OCI-LY7 (cell line): ENCODE results near the gene LHX4. TPM values are rescaled to one million over a fixed set of nuclear protein-coding genes. Genes with fewer than 3 reads are reported as not detected.

Experiments used
- BruUV-seq: library from RNA; stranded (reverse); fragments of 400-500 nt; replicated peaks from 2 replicates; lab custom pipeline; 2021; lab: Mats Ljungman, UMichigan
- CTCF ChIA-PET: fragments of 300-600 bp; sonication (Branson Sonifier 250); formaldehyde crosslinking; loops from one replicate; lab custom pipeline; 2022; ENCODE audit warnings: antibody characterized with exemption; ENCODE audit not compliant: unreplicated experiment; lab: Charles Lee
- POLR2A ChIA-PET: fragments of 300-600 bp; sonication (Branson Sonifier 250); formaldehyde crosslinking; loops from one replicate; lab custom pipeline; 2022; ENCODE audit warnings: antibody characterized with exemption; lab: Charles Lee
- DNase-seq: peaks from one replicate; pipeline ENCODE4 v3.0.0-alpha.2; 2015; ENCODE audit warnings: low spot score
- H2AFZ ChIP-seq: fragments of 200-600 bp; sonication (generic), shearing (Covaris generic); 2 replicates; pipeline ENCODE4 v1.6.1; 2014; ENCODE audit warnings: mild to moderate bottlenecking, antibody characterized with exemption, low read length, moderate library complexity
- H3K27ac ChIP-seq: fragments of 200-600 bp; sonication (generic); 2 replicates; pipeline ENCODE4 v1.5.1; 2014; ENCODE audit warnings: mixed run types, low read depth, mild to moderate bottlenecking, moderate library complexity, low read length, inconsistent platforms; ENCODE audit not compliant: poor library complexity, severe bottlenecking
- H3K36me3 ChIP-seq: fragments of 200-600 bp; sonication (generic); 2 replicates; pipeline ENCODE4 v1.6.1; 2014; ENCODE audit warnings: mild to moderate bottlenecking, antibody characterized with exemption, low read length, moderate library complexity, mixed read lengths; ENCODE audit not compliant: insufficient read depth
- H3K4me1 ChIP-seq: fragments of 200-600 bp; sonication (generic); 2 replicates; pipeline ENCODE4 v1.5.1; 2014; ENCODE audit warnings: mild to moderate bottlenecking, low read length; ENCODE audit not compliant: insufficient read depth, poor library complexity, severe bottlenecking
- H3K4me2 ChIP-seq: fragments of 200-600 bp; sonication (generic); 2 replicates; pipeline ENCODE4 v1.6.1; 2014; ENCODE audit warnings: mild to moderate bottlenecking, low read length
- H3K4me3 ChIP-seq: fragments of 200-600 bp; sonication (generic); 2 replicates; pipeline ENCODE4 v1.5.1; 2014; ENCODE audit warnings: mild to moderate bottlenecking, low read depth, low read length; ENCODE audit not compliant: poor library complexity, severe bottlenecking
- H3K79me2 ChIP-seq: fragments of 200-600 bp; sonication (generic); 2 replicates; pipeline ENCODE4 v1.6.1; 2016; ENCODE audit warnings: low read depth, mild to moderate bottlenecking, low read length, moderate library complexity, mixed read lengths; ENCODE audit not compliant: insufficient read depth
- H3K9me2 ChIP-seq: fragments of 200-600 bp; sonication (generic); 2 replicates; pipeline ENCODE4 v1.6.1; 2016; ENCODE audit warnings: mild to moderate bottlenecking, low read length, mixed read lengths; ENCODE audit not compliant: insufficient read depth
- H3K9me3 ChIP-seq: fragments of 200-600 bp; sonication (generic); 2 replicates; pipeline ENCODE4 v1.6.1; 2014; ENCODE audit warnings: mild to moderate bottlenecking, mixed run types, low read length, mixed read lengths
- H4K20me1 ChIP-seq: fragments of 200-600 bp; sonication (generic); 2 replicates; pipeline ENCODE4 v1.6.1; 2014; ENCODE audit warnings: mild to moderate bottlenecking, antibody characterized with exemption, low read length, moderate library complexity, mixed read lengths; ENCODE audit not compliant: insufficient read depth
- CTCF ChIP-seq: fragments of 200-600 bp; sonication (generic); conservative IDR thresholded peaks from 2 replicates; pipeline ENCODE4 v1.5.1; 2014; ENCODE audit warnings: mild to moderate bottlenecking, antibody characterized with exemption, low read length, moderate library complexity, mixed read lengths
- EZH2phosphoT487 ChIP-seq: fragments of 200-600 bp; sonication (generic); IDR thresholded peaks from 2 replicates; pipeline ENCODE4 v1.6.1; 2018; ENCODE audit warnings: low read depth, borderline replicate concordance, mild to moderate bottlenecking, mixed run types, antibody characterized with exemption, low read length, moderate library complexity, mixed read lengths
- intact Hi-C: fragments of 100-400 bp; cut with micrococcal nuclease; formaldehyde crosslinking; loops from one replicate; pipeline ENCODE4 v1.10.0; 2022; ENCODE audit not compliant: unreplicated experiment
- total RNA-seq, 2 experiments: library from RNA; depleted of rRNA in 1 of 2; stranded (reverse); fragments of >200 nt in 1 of 2; shearing (Covaris generic) in 1 of 2; gene quantifications; 2 replicates each; pipeline ENCODE4 v1.2.3, GENCODE V29; 2014 to 2022

Gene LHX4
- total RNA-seq, 2 experiments from 2014 or later = 0.06 TPM; not detected in 1

- ChIA-PET CTCF (no interaction called here), POLR2A (no interaction called here)
- Histone ChIP-seq H3K4me2 (no peak overlapping the region), H2AFZ (no peak overlapping the region), H3K4me3 (no peak overlapping the region), H3K9me2 (no peaks in the 10 kb centered on the region), H3K4me1 (no peaks in the 10 kb centered on the region), H3K9me3 (no peaks in the 10 kb centered on the region), H3K79me2 (no peaks in the 10 kb centered on the region), H3K36me3 (0 out of 2 replicates have a peak, but pooled peaks cover under 1% of the 10 kb centered on the region), H4K20me1 (no peaks in the 10 kb centered on the region), H3K27ac (no peak overlapping the region)
- BruUV-seq = no TSS peak
- intact Hi-C loops = no loop called here
- no peak for DNase-seq
- TF ChIP-seq EZH2phosphoT487 (no peak), CTCF (no peak)
Observed at GRCh38 chr1:180301135-180301742, 71.2 kb downstream of the LHX4 start.

DNA sequence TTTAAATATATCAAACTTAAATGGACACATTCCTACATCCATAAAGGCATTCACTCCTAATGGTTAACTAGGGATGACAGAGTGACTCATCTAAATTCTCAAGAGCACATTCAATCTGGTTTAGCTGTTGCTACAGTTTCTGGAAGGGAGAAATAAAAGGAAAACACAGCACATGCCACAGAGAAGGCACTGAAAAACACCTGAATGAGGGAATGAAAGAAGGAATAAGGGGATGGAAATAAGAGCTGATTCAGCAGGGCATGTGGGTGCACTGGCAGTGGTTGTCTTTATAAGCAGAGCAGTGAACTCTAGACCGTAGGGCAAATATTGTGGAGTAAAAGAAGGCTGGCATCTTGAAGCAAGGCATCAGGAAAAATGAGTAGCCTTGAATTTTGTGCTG, 79.3 kb downstream of the LHX4 start:
- POLR2A ChIA-PET = interaction anchor here (0.6 to 0.8 kb wide), 2 partner anchors 15 to 183 kb away, joined by 3 to 6 read pairs; no protein-coding TSS in a partner anchor
- Histone ChIP-seq H3K9me3 (no peaks in the 10 kb centered on the region), H3K9me2 (no peaks in the 10 kb centered on the region), H3K4me1 (no peaks in the 10 kb centered on the region), H3K27ac (no peak overlapping the region), H3K36me3 (peaks cover 16% of the 10 kb centered on the region; the same call in 1 of the 2 replicates), H4K20me1 (no peaks in the 10 kb centered on the region), H3K4me2 (no peak overlapping the region), H3K4me3 (no peak overlapping the region), H3K79me2 (no peaks in the 10 kb centered on the region), H2AFZ (no peak overlapping the region)
- no TSS peak for BruUV-seq
- no peak for DNase-seq
- intact Hi-C loops = no loop called here
- CTCF ChIA-PET = no interaction called here
- TF ChIP-seq EZH2phosphoT487 = no peak
- no peak for TF ChIP-seq CTCF

DNA sequence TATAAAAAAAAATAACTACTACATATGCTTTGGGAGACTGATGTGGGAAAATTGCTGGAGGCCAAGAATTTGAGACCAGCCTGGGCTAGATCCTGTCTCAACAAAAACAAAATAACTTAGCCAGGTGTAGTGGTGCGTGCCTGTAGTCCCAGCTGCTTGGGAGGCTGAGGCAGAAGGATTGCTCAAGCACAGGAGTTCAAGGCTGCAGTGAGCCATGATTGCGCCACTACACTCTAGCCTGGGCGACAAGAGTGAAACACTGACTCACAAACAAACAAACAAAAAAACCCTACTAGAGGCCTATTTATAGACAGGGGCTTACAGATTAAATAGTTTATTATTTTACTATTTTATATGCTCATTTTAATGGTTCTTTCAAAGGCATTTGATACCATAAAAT, 80.0 kb downstream of the LHX4 start:
- intact Hi-C loops = no loop called here
- Histone ChIP-seq H3K4me2 (no peak overlapping the region), H3K9me3 (no peaks in the 10 kb centered on the region), H3K79me2 (no peaks in the 10 kb centered on the region), H3K4me3 (no peak overlapping the region), H2AFZ (no peak overlapping the region), H3K9me2 (no peaks in the 10 kb centered on the region), H3K27ac (no peak overlapping the region), H3K36me3 (peaks cover 16% of the 10 kb centered on the region; the same call in 1 of the 2 replicates), H3K4me1 (no peaks in the 10 kb centered on the region), H4K20me1 (no peaks in the 10 kb centered on the region)
- no peak for DNase-seq
- POLR2A ChIA-PET = interaction anchor here (0.8 kb wide), 1 partner anchor 16 kb away, joined by 3 read pairs; no protein-coding TSS in a partner anchor
- TF ChIP-seq EZH2phosphoT487 (no peak), CTCF (no peak)
- BruUV-seq = no TSS peak
- CTCF ChIA-PET = no interaction called here
